Subcutaneous adipose tissue (tissue), 4 donors: ENCODE results near the gene DPP7. TPM values are rescaled to one million over a fixed set of nuclear protein-coding genes. Genes with fewer than 3 reads are reported as not detected.

ENCODE experiments used
- total RNA-seq, 4 donors: library from RNA; depleted of rRNA; stranded (reverse); fragments of >200 nt; gene quantifications; one replicate each; pipeline ENCODE4 v1.1.0, GENCODE V29; 2016
- TF ChIP-seq, protein P1 (sequence below): fragments of 450-650 bp; IDR thresholded peaks from one replicate; pipeline ENCODE4 v1.5.1; 2016; ENCODE audit warnings: low read depth, mild to moderate bottlenecking, control low read depth, antibody characterized with exemption, moderate library complexity

The DPP7 gene
- total RNA-seq, 4 donors from 2014 or later, result 57.4 to 135 (median 117) TPM

- TF ChIP-seq, protein P1, sequence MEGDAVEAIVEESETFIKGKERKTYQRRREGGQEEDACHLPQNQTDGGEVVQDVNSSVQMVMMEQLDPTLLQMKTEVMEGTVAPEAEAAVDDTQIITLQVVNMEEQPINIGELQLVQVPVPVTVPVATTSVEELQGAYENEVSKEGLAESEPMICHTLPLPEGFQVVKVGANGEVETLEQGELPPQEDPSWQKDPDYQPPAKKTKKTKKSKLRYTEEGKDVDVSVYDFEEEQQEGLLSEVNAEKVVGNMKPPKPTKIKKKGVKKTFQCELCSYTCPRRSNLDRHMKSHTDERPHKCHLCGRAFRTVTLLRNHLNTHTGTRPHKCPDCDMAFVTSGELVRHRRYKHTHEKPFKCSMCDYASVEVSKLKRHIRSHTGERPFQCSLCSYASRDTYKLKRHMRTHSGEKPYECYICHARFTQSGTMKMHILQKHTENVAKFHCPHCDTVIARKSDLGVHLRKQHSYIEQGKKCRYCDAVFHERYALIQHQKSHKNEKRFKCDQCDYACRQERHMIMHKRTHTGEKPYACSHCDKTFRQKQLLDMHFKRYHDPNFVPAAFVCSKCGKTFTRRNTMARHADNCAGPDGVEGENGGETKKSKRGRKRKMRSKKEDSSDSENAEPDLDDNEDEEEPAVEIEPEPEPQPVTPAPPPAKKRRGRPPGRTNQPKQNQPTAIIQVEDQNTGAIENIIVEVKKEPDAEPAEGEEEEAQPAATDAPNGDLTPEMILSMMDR, result no peak
Measured at GRCh38 chr9:137097761-137098462, 16.6 kb downstream of the DPP7 start.

GRCh38 chr9:137096785-137097546, 17.6 kb downstream of the DPP7 start:
- TF ChIP-seq, protein P1, result no peak

DNA sequence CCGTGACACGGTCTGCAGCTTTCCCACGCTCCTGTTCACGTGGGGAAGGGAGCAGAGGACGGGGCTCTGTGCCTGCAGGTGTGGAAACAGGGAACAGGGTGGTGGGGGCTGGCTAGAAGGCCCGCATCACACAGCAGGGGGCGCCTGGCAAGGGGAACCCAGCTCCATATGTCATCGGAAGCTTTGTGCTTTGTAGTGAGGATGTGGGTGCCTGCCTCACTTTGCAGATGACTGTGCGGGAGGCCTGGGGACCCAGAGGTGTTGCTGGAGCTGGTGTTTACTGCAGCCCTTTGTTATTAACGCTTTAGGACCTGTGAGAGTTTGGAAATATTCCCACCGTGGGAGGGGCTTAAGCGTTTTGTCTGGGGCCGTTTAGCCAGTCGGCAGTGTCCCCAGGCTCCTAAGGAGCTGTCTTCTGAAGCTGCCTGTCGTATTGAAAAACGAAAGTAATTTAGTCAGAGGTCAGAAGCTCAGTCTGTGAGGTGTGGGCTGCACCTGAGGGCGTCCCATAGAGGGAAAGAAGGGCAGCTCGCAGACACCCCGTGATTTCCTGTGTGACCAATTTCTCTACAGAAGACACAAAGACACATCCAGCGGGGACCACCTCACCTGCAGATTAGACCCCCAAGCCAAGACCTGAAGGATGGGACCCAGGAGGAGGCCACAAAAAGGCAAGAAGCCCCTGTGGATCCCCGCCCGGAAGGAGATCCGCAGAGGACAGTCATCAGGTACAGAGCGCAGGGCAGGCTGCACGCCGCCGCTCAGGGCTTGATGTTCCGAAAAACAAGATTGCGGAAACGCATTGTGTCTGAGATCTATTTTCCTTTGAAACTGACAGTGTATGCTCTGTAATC, 18.6 kb downstream of the DPP7 start:
- TF ChIP-seq, protein P1, result no peak

DNA sequence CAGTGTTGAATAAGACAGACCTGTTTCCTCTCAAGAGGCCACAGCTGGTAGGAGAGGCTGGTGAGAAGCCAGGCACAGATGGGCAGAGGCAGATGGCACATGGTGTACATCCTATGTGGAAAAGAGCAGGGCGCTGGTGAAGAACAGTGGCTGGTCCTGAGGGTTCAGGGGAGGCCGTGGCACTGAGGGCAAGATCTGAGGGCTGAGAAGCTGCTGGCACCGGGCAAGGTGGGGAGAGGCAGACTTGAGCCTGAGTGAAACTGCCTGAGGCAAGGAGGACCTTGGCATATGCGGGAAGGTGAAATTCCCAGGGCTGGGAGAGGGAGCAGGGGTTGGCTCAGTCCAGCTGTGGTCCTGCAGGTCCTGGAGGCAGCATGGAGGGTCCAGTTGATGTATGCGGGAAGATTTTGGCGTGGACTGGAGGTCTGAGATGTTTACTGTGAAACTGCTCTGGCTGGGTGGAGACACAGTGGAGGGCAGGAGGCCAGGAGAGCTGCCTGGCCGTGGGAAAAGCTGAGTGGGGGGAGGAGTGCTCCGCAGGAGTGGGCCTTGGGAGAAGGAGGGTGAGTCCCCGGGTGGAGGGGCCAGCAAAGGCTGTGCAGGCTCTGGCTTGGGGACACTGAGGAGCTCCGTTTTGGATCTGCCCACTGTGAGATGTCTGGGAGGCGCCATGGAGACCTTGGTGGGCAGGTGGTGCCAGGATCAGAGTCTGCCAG, 25.1 kb downstream of the DPP7 start:
- TF ChIP-seq, protein P1, result no peak

DNA sequence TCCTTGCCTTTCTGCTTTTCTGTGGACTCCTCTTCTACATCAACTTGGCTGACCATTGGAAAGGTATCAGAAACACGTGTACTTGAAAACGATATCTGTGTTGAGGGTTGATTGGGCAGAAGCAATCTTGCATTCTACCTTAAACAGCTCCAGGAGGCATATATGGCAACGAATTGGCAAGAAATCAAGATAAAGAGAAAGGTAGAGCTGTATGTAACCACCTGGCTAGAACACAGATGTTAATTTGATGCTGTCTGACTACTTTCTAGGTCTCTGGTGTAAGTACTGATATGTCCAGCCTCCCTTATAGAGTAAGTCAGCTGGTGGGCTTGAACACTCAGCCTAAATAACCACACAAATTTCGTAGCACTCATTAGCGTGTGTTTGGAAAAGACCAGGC, 26.4 kb downstream of the DPP7 start:
- TF ChIP-seq, protein P1, result no peak

- TF ChIP-seq, protein P1, result no peak
Measured at GRCh38 chr9:137087409-137087925, 27.1 kb downstream of the DPP7 start.
